Activated effector memory CD4-positive, alpha-beta T cell treated with anti-CD3 and anti-CD28 coated beads, Interleukin-2, amount 50 U/mL, for 16 hours (primary cell): ENCODE measurements around the gene SMPD2.

Source experiments
- DNase-seq: peaks from one replicate; pipeline ENCODE4 v3.0.0-alpha.2; 2020

The SMPD2 gene, protein sequence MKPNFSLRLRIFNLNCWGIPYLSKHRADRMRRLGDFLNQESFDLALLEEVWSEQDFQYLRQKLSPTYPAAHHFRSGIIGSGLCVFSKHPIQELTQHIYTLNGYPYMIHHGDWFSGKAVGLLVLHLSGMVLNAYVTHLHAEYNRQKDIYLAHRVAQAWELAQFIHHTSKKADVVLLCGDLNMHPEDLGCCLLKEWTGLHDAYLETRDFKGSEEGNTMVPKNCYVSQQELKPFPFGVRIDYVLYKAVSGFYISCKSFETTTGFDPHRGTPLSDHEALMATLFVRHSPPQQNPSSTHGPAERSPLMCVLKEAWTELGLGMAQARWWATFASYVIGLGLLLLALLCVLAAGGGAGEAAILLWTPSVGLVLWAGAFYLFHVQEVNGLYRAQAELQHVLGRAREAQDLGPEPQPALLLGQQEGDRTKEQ

DNA sequence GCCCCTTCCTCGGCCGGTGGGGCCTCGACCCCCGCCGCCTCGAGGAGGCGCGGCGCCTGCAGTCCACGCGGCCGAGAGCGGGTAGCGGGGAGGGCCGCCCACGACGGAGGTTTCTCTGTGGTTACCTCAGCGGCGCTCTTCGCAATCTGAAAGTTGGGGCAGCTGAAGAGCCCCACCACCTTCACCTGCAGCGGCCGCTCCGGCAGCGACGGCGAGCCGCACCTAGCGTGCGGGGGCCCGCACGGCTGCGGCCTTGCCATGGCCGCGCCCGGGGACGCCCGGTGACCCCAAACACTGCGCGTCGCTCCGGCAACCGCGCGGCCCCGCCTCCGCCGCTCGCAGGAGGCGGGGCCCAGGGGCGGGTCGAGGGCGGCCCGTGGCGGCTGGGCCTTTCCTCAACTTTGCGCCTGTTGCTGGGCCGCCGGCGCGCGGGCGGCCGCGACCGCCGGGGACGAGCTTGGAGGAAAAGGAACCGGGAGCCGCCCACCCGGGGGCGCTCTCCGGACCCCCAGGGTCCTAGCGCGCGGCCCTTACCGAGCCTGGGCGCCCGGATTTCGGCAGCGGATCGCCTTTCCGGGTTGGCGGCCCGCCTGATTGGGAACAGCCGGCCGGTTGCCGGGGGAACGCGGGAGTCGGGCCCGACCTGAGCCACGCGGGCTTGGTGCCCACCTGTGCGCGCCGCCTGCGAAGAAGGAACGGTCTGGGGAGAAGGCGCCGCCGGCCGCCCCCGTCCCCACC lies at the start of gene SMPD2, which contains the start of gene PPIL6:
TSS of gene SMPD2 (plus strand) at position 394 of the 738 bp plus-strand sequence. CDS start 398 bp downstream, outside the sequence.
TSS of gene PPIL6 (minus strand) at position 298 of the 738 bp plus-strand sequence. CDS start at position 260, 38 bp downstream.
- DNase-seq: peak; percentile 93

DNA sequence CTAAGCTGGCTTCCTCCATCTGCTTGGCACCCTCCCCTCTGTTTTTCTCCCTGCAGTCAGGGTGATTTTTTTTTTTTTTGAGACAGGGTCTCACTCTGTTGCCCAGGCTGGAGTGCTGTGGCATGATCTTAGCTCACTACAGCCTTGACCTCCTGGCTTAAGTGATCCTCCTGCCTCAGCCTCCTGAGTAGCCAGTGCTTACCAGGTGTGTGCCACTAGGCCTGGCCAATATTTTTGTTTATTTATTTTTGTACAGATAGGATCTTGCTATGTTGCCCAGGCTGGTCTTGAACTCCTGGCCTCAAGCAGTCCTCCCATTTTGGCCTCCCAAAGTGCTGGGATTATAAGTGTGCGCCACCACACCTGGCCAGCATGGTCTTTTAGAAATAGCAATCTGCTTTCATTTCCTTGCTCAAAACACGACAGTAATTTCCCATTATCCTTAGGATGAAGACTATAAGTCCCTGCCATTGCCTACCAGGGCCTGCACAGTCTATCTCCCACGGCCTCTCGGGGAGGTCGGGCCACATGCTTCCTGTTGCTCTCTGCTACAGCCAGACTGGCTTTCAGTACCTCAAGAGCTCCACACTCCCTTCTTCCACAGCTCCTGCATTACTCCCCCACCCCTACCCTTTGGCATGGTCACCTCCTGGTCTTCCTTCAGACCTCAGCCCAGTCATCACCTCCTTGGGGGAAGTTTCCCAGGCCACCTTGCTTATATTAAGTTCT lies 47.2 kb upstream of the SMPD2 start:
- no peak for DNase-seq

DNA sequence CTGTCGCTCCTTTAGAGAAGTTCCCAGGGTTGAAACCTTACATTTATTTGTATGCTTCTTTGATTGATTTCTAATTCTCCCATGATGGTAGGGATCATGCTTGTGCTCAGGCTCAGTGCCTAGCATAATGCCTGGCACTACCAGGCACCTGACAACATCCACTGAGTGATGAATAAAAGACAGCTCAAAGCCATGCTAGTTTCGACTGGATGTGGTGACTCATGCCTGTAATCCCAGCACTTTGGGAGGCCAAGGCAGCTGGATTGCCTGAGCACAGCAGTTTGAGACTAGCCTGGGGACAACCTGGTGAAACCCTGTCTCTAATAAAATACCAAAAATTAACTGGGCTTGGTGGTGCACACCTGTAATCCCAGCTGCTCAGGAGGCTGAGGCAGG lies 46.6 kb upstream of the SMPD2 start:
- DNase-seq: no peak

DNA sequence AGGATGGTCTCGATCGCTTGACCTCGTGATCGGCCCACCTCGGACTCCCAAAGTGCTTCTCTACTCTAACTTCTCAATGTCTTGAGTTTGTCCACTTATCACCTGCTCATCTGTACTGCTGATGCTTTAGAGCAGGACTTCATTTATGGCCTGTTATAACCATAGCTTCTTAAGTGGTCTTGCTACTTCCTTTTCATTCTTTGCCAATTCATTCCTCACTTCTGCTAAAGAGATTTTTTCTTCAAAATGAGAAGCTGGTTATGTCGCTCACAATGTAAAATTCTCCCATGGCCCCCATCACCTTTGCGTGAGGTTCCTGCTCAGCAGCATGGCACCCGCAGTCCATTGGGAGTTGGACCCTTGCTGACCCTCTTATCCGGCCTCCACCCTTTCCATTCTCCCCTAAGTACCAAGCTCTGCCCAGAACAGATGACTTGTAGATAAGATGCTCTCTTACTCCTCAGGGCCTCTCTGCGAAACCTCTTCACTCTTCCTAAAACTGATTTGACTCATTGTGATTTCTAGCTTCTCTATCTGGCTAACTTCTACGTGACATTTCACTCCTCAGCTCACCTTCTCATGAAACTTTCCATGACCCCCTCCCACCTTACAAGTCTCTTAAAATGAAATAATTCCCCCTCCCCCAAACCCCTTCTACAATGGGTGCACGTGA lies 44.3 kb upstream of the SMPD2 start:
- no peak for DNase-seq

DNA sequence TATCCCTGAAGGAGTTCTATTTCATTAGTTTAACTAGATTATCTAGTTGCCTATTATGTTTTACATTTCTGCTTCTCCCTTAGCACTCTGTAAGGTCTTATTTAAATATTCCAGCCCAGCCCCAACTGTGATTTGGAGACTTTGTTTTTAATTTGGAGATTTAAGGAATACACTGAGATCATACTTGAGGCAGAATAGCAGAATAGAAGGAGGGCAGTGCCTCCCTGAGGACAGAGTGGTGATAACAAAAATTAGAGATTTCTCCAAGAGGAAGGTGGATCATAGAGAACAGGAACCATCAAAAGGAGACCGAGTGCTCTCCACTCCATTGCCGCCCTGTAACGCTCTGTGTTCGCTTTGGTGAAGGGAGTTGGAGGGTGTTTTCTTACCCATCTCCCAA lies 43.5 kb upstream of the SMPD2 start:
- no peak for DNase-seq

DNA sequence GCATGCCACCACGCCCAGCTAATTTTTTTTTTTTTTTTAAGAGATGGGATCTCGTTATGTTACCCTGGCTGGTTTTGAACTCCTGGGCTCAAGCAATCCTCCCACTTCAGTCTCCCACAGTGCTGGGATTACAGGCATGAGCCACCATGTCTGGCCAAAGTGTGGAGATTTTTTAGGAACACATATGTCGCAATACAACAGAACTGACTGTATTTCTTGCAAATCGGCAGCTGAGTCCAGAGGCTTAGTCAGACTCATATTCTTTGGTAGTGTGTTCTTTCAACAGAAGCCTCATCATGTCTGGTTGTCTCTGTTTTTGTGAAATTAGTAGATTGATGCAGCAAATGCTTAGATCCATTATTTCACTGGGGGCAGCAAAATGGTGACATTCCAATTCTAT lies 34.3 kb upstream of the SMPD2 start:
- no peak for DNase-seq

DNA sequence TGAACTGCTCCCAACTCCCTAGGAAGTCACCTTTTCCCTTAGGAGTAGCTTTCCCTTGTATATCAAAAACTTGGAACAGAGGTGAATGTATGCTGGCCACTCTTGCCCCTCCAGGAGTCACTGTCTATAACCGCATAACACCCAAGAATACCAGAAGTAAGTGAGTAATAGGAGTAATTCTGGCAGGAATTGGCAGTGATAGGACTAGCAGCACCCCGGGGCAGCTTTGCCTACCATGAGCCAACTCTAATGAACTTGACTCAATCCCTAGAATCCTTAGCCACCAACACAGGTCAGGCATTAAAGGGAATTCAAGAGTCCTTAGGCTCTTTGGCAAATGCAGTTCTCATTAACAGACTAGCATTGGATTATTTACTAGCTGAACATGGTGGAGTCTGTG lies 29.5 kb upstream of the SMPD2 start:
- no peak for DNase-seq

DNA sequence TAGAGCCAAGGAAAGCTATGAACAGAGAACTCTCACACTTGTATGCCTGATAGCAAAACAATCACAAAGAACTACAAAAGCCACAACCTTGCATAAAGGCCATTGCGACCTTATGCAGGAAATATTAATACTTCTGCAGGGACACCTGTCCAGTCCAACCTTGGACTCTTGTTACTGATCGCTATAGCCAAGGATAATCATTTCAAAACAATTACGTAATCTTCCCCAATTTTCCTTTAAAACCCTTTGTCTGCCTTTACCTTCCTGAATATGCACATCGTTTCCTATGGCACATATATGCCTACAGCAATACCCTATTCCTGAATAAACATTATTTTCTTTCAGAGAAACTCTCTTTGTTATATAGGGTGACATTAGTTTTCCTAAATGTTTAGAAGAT lies 22.9 kb upstream of the SMPD2 start:
- DNase-seq: no peak

DNA sequence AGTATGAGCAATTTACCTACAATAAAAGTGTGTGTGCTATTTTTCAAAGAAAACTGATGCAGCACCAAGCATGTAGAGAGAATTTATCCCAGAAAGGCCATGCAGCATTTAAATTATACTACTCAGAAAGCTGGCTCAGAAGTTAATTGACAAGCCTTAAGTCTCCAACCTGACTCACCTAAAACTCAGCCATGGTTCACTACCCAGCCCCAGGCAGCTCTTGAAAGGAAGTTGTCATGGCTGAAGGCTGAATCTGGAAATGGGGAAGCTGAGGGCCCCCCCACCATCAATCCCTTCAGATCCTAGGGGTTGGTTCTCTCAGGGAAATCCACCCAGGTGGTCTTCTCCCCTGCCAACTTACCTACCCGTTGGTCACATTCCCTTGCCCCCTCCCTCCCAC lies 19.8 kb upstream of the SMPD2 start:
- DNase-seq: no peak

DNA sequence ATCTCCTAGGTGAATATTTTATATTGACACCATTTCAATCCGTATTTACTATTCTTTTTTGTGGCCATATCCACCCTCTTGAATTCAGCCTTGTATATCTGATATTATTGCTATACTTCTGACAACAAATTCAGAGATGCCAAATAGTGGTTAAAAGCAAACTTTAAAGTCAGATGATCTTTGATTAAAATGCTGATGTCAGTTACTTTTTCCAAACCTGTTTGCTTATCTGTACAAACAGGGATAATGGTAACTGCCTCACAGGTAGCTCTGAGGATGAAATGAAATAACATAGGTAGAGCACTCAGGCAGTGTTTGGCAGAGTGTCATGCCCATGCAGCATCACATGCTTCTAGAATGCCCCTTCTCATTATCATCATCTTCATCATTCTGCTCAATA lies 19.3 kb upstream of the SMPD2 start:
- no peak for DNase-seq

DNA sequence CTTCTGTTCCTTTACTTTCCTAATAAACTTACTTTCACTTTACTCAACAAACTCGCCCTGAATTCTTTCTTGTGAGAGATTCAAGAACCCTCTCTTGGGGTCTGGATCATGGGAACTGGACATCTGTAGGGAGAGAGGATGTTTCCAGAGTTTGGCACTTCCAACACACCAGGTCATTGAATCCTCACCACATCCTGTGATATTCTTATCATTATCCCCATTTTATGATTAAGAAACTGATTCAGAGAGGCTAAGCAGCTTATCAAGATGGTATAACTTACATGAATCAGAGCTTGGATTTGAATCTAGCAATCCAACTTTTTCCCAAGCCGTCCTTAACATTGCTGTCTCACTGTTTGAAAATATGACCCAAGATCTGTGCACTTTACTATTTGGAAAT lies 15.6 kb upstream of the SMPD2 start:
- no peak for DNase-seq

DNA sequence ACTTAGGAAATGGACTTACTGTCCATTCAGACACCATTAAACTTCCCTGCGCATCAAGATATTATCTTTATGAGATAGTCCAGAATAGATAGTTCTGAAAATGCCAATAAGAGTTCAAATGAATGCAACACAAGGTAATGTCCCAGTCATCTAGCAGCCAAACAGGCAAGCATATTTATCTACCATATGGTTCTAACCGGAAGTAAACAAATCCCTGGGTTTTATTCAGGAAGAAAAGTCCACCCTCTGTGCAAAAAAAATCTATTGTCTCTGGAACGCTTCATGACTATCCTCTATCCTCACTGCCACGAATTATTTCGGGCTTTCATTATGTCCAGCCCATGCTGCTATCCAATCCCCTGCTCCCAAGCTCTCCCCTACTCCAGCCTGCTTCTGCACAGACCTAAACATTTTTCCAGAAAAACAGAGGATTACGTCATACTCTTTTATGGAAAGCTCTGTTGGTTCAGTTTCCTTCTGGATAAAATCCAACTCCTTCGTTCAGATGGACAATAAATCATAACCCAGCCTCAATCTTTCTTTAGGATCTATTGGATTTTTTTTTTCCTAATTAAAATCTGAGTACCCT lies 11.5 kb upstream of the SMPD2 start:
- DNase-seq: no peak

DNA sequence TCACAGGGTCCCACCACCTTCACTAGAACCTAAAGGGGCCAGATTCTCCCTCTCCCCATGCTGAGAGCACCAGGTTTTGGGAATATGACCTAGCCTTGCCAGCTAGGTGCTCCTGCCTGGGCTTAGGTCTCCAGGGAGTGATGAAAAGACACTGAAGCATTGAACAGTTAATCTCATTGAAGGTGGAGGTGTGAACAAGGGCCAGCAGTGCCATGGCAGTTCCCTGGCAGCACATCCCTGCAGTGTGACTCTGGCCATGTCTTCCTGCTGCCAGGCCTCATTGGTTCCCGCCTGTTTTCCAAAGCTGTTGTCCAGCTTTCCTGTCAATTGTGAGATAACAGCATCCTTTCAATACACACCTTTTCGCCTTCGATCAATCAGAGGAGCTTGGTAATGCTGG lies 11.0 kb upstream of the SMPD2 start:
- no peak for DNase-seq

DNA sequence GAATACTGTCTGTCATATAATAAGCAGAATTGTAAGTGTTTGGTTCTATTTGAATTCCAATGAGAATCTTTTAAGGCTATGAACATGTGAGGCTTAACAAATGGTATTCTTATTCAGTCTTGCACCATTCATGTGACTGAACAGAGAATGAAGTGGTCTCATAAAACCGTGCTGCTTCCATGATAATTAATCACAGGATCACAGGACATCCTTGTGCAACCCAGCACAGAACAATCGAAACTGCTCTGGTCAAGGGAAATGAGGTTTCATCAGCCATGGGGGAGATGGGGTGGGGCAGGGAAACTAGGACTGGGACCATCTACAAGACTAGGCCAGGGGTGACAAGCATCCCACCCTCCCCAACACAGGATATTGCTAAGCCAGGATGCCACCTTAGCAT lies 6.1 kb upstream of the SMPD2 start:
- no peak for DNase-seq

DNA sequence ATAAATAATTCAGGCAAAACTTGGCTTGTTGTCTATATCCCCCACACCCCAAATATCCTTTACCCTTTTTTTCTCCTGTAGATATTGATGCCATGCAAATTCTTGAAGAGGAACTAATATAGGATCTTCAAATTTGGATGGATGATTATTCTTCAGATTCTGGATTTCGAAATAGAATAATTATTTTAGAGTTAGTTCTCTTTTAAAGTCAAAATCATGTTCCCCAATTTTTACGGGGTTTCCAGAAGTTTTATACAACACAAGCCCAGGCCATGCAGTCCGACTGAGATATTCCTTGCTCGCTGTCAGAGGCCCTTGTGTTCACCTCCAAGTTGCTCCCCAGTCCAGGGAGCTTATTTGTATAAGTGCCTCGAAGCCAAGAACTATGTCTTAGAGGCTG lies 4.5 kb upstream of the SMPD2 start:
- no peak for DNase-seq

DNA sequence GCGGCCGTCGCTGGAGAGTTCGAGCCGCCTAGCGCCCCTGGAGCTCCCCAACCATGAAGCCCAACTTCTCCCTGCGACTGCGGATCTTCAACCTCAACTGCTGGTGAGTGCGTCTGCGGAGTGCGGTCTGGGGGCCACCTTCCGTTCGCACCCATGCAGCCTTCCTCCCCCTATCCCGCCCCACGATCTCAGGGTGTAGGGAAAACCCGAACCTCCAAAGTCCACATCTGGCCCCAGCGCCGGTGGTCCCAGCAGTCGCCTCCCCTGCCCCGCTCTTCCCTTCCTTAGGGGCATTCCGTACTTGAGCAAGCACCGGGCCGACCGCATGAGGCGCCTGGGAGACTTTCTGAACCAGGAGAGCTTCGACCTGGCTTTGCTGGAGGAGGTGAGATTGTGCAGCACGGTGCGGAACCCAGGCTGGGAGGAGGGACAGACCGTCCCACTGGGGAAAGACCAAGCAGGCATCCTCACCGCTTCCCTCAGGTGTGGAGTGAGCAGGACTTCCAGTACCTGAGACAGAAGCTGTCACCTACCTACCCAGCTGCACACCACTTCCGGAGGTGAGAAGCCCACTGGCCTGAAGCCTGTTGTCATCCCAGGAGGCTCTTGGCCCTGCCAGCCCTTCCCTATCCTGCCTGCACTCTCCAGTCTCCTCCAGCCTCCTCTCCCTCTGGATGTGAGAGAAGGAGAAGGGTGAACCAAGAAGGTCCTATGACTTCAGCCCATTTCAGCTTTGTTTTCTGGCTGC lies 719 bp downstream of the SMPD2 start:
- peak; percentile 82 for DNase-seq

DNA sequence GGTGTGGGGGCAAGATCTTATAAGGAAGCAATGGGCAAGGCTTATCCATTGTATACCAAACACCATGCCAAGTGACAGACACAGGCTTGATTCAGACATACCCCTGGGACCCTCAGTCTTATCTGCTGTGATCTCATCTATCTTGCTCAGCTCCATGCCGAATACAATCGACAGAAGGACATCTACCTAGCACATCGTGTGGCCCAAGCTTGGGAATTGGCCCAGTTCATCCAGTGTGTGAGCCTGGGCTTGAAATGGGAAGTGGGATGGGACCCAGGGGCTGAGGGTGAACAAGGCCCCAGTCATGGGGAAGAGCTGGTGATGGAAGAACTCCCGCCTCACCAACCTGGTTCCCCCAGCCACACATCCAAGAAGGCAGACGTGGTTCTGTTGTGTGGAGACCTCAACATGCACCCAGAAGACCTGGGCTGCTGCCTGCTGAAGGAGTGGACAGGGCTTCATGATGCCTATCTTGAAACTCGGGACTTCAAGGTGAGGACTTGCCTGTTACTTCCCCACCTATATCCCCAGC lies 1.9 kb downstream of the SMPD2 start:
- DNase-seq: no peak

DNA sequence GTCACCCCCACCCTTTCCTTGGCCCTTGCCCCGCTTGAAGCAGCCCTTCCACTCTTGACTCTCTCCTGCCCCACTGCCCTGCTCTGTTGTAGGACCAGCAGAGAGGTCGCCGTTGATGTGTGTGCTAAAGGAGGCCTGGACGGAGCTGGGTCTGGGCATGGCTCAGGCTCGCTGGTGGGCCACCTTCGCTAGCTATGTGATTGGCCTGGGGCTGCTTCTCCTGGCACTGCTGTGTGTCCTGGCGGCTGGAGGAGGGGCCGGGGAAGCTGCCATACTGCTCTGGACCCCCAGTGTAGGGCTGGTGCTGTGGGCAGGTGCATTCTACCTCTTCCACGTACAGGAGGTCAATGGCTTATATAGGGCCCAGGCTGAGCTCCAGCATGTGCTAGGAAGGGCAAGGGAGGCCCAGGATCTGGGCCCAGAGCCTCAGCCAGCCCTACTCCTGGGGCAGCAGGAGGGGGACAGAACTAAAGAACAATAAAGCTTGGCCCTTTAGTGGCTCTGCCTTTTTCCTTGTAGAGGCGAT lies 3.0 kb downstream of the SMPD2 start:
- DNase-seq: no peak

DNA sequence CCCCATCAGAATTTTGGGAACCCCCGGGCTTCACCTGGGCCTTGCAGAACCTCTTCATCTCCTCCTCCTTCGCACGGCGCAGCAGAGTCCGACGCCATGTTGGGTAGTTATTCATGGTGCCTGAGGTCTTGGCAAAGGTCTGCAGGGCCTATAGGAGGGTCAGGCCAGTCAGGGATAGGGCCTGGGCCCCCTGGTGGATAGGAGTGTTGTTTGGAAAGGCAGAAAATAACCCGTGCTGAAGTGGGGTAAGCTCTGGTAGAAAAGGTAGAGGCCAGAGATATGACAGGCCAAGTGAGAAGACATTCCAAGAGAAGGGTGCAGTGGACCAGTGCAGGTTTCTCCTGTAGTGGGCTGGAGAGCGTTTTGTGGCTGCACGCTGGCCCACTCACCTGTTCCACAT lies 4.9 kb downstream of the SMPD2 start:
- no peak for DNase-seq

DNA sequence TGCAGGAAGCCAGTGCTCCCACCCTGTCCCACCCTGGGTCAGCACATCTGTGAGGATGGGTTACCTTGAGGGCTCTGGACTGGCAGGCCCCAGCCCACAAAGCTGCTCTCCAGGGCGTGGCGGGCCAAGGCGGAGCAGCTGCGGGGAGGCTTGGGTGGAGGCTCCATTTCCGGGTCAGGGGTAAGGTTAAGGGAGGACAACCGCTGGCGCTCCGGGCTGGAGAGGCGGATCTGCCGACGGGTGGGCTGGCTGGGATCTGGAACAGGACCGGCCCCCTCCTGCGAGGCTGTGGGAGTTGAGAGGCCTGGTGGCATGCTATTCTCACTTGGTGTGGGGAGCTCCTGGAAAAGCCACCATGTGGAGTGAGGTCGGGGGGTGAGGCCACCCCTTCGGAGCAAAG lies 5.5 kb downstream of the SMPD2 start:
- no peak for DNase-seq

DNA sequence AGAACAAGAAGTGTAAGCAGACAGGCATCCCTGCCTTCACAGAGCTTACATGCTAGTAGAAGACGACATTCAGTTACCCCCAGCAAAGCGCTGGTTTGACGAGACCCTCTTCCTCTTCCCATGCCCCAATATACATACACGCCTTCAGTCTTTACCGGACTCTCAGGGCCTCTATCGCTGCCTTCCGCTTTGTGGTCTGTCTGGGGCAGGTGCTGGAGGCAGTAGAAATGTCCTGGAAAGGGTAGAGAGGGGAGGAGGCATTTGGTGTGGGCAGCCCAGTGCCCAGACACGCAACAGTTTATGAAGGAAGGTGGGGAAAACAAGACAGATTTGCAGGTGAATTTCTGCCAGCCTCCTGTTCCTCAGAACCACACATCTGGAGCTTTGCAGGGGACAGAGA lies 6.0 kb downstream of the SMPD2 start:
- DNase-seq: no peak
